ENCODE measurements around the gene BPI. TPM values are rescaled to one million over a fixed set of nuclear protein-coding genes. Genes with fewer than 3 reads are reported as not detected.

BPI gene
- polyA plus RNA-seq, 1 experiment, result 0.04 TPM

- ChIA-PET POLR2A (no interaction called here), CTCF (no interaction called here)
- no peak overlapping the region for H3K4me3 ChIP-seq (ENCODE audit: low read depth, low read length)
- H3K9me3 ChIP-seq (ENCODE audit: control insufficient read depth, insufficient read depth, low read length), result no peaks in the 10 kb centered on the region
- H3K27ac ChIP-seq (ENCODE audit: low read depth, low read length), result no peak overlapping the region
- DNase-seq (ENCODE audit: low read depth, low spot score), result no peak
- no peak for TF ChIP-seq CTCF (IDR thresholded peaks at IDR 0.05; ENCODE audit: low read depth, low read length)
- peaks cover 10% of the 10 kb centered on the region for H3K27me3 ChIP-seq (ENCODE audit: control insufficient read depth, insufficient read depth, low read length)
Observed at GRCh38 chr20:38363004-38363747, 59.2 kb downstream of the BPI start.

- no peak for DNase-seq (ENCODE audit: low read depth, low spot score)
- Histone ChIP-seq H3K27ac (ENCODE audit: low read depth, low read length) (no peak overlapping the region), H3K27me3 (ENCODE audit: control insufficient read depth, insufficient read depth, low read length) (peaks cover 37% of the 10 kb centered on the region), H3K9me3 (ENCODE audit: control insufficient read depth, insufficient read depth, low read length) (no peaks in the 10 kb centered on the region), H3K4me3 (ENCODE audit: low read depth, low read length) (no peak overlapping the region)
- POLR2A ChIA-PET, result no interaction called here
- CTCF ChIA-PET, result no interaction called here
- no peak for TF ChIP-seq CTCF (IDR thresholded peaks at IDR 0.05; ENCODE audit: low read depth, low read length)
Observed at GRCh38 chr20:38369389-38369788, 65.4 kb downstream of the BPI start.

- ChIA-PET POLR2A (no interaction called here), CTCF (interaction anchor here (0.6 to 1.5 kb wide), 2 partner anchors 36 to 324 kb away, joined by 3 to 4 read pairs; no protein-coding TSS in a partner anchor)
- Histone ChIP-seq H3K27ac (ENCODE audit: low read depth, low read length) (no peak overlapping the region), H3K4me3 (ENCODE audit: low read depth, low read length) (no peak overlapping the region), H3K27me3 (ENCODE audit: control insufficient read depth, insufficient read depth, low read length) (peaks cover 33% of the 10 kb centered on the region), H3K9me3 (ENCODE audit: control insufficient read depth, insufficient read depth, low read length) (no peaks in the 10 kb centered on the region)
- TF ChIP-seq CTCF (IDR thresholded peaks at IDR 0.05; ENCODE audit: low read depth, low read length), result no peak
- no peak for DNase-seq (ENCODE audit: low read depth, low spot score)
Observed at GRCh38 chr20:38372806-38373205, 68.8 kb downstream of the BPI start.

GRCh38 chr20:38373231-38373867, 69.4 kb downstream of the BPI start:
- TF ChIP-seq CTCF (IDR thresholded peaks at IDR 0.05; ENCODE audit: low read depth, low read length), result no peak
- no peak for DNase-seq (ENCODE audit: low read depth, low spot score)
- POLR2A ChIA-PET, result no interaction called here
- H3K27me3 ChIP-seq (ENCODE audit: control insufficient read depth, insufficient read depth, low read length), result peaks cover 31% of the 10 kb centered on the region
- CTCF ChIA-PET, result interaction anchor here (1.5 kb wide), 1 partner anchor 35 kb away, joined by 4 read pairs; no protein-coding TSS in a partner anchor
- no peaks in the 10 kb centered on the region for H3K9me3 ChIP-seq (ENCODE audit: control insufficient read depth, insufficient read depth, low read length)
- no peak overlapping the region for H3K4me3 ChIP-seq (ENCODE audit: low read depth, low read length)
- no peak overlapping the region for H3K27ac ChIP-seq (ENCODE audit: low read depth, low read length)

GRCh38 chr20:38373898-38374297, 69.9 kb downstream of the BPI start:
- POLR2A ChIA-PET, result no interaction called here
- Histone ChIP-seq H3K9me3 (ENCODE audit: control insufficient read depth, insufficient read depth, low read length) (no peaks in the 10 kb centered on the region), H3K4me3 (ENCODE audit: low read depth, low read length) (no peak overlapping the region), H3K27me3 (ENCODE audit: control insufficient read depth, insufficient read depth, low read length) (peaks cover 26% of the 10 kb centered on the region), H3K27ac (ENCODE audit: low read depth, low read length) (no peak overlapping the region)
- TF ChIP-seq CTCF (IDR thresholded peaks at IDR 0.05; ENCODE audit: low read depth, low read length), result no peak
- no peak for DNase-seq (ENCODE audit: low read depth, low spot score)
- CTCF ChIA-PET, result no interaction called here

Measured in AG04450 (cell line).